NCI-H2081 (cell line): ENCODE data around the gene IFRD2.

Experiments
- DNase-seq, 2 experiments: peaks; one replicate each; lab custom pipeline; 2025; lab: John Stamatoyannopoulos, UW

The IFRD2 gene

GRCh38 chr3:50302095-50303012 lies 10.1 kb upstream of the IFRD2 start:
- DNase-seq = no peak

GRCh38 chr3:50300681-50301254 lies 8.5 kb upstream of the IFRD2 start:
- no peak for DNase-seq

- DNase-seq = no peak
Observed at GRCh38 chr3:50299929-50300680, 7.9 kb upstream of the IFRD2 start.

GRCh38 chr3:50299638-50299928 lies 7.4 kb upstream of the IFRD2 start:
- no peak for DNase-seq

- peak; percentile 93 to 97 for DNase-seq
Observed at GRCh38 chr3:50298836-50299637, 6.8 kb upstream of the IFRD2 start, which contains the start of the genes HYAL3 and NAA80. HYAL3 (minus strand) TSS chr3:50299405; CDS start chr3:50295602, 3,803 bp downstream. NAA80 (minus strand) TSS chr3:50299405; CDS start chr3:50297463, 1,942 bp downstream.

- DNase-seq = no peak
Observed at GRCh38 chr3:50297896-50298725, 5.9 kb upstream of the IFRD2 start.

- no peak for DNase-seq
Observed at GRCh38 chr3:50297384-50297775, 5.2 kb upstream of the IFRD2 start.

- no peak for DNase-seq
Observed at GRCh38 chr3:50296721-50297383, 4.6 kb upstream of the IFRD2 start.

GRCh38 chr3:50295553-50296431 lies 3.6 kb upstream of the IFRD2 start:
- no peak for DNase-seq

- no peak for DNase-seq
Observed at GRCh38 chr3:50294492-50295403, 2.5 kb upstream of the IFRD2 start.

GRCh38 chr3:50294089-50294488 lies 1.9 kb upstream of the IFRD2 start:
- DNase-seq = no peak

- DNase-seq = no peak
Observed at GRCh38 chr3:50293079-50293801, 1.0 kb upstream of the IFRD2 start.

GRCh38 chr3:50290161-50290641 lies 2.0 kb downstream of the IFRD2 start:
- DNase-seq = no peak

- no peak for DNase-seq
Observed at GRCh38 chr3:50289130-50289529, 3.1 kb downstream of the IFRD2 start.

GRCh38 chr3:50288387-50289007 lies 3.7 kb downstream of the IFRD2 start:
- DNase-seq = no peak

- no peak for DNase-seq
Observed at GRCh38 chr3:50287262-50287661, 5.0 kb downstream of the IFRD2 start.
